AG09319 (cell line): ENCODE measurements around the gene ABCC1.

Experiments
- DNase-seq: peaks from one replicate; pipeline ENCODE4 v3.0.0-alpha.2; 2010; ENCODE audit warnings: low read depth; ENCODE audit errors: extremely low read depth
- TF ChIP-seq, protein P1 (sequence below): IDR thresholded peaks from 2 replicates; pipeline ENCODE4 v1.5.1; 2011; ENCODE audit warnings: low read depth, mild to moderate bottlenecking, inconsistent platforms, low read length, moderate library complexity

ABCC1 gene

DNA sequence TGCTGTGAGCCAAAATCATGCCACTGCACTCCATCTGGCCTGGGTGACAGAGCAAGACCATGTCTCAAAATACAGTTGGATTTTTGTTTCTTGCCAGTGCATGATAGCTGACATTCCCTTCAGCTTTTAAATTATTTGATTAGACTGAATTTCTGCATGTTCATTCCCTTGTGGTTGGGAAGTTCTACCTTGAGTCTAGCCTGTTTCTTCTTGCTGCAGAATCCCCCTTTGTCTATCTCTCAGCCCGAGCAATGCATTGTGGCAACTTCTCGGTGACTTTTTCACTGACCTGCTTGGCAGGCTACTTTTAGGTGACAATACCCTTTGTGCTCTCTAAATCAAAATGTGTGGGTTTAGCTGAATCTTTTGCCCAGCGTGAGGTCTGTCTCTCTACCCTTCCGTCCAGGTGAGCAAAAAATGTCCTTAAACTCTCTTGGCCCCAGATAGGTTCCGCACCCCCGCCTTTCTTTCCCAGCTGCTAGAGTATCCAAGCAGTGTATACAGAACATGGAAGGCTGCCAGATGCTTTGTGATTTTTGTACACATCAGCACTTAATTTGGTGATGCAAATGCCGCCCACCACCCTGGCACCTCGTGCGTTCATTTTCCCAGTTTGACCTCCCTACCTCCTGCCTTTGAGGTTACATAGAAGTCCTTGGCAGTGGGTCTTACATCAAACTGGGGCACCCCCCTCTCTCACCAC is 143.7 kb downstream of the ABCC1 start:
- TF ChIP-seq, protein P1, sequence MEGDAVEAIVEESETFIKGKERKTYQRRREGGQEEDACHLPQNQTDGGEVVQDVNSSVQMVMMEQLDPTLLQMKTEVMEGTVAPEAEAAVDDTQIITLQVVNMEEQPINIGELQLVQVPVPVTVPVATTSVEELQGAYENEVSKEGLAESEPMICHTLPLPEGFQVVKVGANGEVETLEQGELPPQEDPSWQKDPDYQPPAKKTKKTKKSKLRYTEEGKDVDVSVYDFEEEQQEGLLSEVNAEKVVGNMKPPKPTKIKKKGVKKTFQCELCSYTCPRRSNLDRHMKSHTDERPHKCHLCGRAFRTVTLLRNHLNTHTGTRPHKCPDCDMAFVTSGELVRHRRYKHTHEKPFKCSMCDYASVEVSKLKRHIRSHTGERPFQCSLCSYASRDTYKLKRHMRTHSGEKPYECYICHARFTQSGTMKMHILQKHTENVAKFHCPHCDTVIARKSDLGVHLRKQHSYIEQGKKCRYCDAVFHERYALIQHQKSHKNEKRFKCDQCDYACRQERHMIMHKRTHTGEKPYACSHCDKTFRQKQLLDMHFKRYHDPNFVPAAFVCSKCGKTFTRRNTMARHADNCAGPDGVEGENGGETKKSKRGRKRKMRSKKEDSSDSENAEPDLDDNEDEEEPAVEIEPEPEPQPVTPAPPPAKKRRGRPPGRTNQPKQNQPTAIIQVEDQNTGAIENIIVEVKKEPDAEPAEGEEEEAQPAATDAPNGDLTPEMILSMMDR: no peak
- no peak for DNase-seq

DNA sequence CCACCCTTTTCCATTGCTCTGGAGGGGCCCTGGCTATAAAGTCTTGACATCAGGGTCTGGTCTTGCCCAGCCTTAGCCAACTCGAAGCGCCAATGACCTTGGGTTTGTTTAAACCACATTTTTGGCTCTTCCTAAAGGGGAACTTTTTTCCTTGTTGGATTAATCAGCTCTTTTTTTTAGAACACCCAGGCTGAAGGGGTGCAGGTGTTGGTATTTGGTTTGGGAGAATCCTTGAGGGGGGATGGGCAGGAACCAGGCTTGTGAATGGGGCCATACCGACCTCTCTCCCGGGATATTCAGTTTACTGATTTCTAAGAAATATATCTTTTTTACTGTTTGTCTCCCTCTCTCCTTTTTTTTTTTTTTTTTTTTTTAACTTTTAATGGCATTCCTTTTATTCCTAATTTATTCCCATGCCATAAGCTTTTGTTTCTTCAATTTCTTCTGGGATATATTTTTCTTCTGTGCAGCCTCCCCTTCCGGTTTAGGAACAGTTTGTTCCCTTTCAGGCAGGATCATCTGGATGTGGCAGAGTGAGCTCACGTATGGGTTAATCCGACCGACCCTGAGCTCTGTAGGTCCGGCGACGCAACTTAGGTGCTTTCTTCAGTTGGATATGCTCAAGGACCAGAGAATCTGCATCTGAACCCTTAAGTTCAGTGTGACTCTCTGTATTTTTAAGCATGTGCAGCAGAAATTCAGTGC is 144.4 kb downstream of the ABCC1 start:
- no peak for DNase-seq
- TF ChIP-seq, protein P1: no peak

DNA sequence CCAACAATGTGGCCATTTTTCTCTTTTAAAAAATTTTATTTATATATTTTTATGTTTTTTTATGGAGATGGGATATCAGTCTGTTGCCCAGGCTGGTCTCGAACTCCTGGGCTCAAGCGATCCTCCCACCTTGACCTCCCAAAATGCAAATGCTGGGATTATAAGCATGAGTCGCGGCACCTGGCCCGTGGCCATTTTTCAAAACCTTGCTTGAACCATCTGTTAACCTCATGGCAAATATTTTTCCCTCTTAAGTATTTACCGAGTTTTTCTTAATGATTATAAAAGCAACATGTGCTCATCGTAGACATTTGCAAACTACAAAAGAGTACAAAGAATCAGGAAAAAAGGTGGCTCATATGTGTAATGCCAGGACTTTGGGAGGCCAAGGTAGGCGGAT is 146.2 kb downstream of the ABCC1 start:
- DNase-seq: no peak
- TF ChIP-seq, protein P1: no peak

DNA sequence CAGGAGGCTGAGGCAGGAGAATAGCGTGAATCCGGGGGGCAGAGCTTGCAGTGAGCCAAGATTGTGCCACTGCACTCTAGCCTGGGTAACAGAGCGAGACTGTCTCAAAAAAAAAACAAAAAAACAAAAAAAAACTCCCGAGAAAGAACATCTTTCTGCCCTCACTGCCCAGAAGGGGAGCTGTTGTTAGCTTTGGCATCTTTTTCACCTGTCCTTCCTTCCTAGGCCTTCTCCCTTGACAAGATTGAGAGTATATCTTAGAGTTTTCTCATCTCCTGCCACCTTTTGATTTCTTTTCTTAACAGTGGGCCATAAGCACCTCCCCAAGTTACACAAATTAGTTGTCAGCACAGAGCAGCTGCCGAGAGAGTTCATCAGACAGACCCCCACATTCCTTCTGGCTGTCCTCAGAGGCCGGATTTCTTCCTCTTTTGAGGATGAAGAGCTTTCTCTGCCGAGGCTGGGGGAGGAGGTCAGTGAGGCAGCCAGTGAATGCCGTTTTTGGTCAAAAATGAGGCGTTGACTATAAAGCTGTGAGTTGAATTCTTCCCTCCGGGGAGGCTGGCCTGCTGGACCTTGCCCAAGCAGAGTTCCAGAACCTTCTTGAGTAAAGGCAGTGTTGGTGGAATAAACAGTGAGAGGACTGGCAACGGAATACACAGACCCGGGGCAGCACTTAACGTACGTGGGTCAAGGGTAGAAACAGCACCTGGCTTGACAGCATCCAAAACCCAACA is 146.9 kb downstream of the ABCC1 start:
- DNase-seq: no peak
- TF ChIP-seq, protein P1: peak; percentile 27; the same call in 1 of the 2 replicates

DNA sequence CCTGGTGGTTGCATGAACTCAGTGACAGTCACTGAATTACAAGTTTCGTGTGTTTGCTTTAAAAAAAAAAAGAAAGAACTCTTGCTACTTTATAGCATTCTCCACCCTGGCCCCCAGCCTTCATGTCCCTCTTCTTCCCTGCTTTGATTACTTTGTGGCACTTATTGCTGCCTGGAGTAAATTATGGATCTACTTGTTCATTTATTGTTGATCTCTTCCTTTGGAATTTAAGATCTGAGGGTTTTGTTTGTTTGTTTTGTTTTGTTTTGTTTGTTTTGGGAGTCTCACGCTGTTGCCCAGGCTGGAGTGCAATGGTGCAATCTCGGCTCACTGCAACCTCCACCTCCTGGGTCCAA is 147.4 kb downstream of the ABCC1 start:
- TF ChIP-seq, protein P1: no peak

DNA sequence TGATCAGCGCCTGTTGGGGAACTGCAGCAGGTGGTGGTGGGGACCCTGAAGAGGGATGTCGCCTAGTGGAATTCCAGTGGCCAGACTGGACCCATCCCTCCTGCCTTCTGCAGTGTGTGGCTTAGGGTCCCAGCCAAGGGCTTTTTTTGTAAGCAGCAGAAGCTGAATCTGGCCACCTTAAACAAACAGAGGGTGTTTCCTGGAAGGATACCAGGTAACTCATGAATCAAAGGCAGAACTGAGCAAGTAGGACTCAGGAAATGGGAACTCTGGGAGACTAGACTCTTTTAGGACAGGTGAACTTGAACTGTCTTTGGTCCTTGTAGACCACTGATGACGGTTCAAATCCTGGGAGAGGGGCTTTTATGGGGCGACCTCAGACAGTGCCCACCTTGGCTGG is 149.9 kb downstream of the ABCC1 start:
- DNase-seq: no peak
- TF ChIP-seq, protein P1: no peak

More for the DNA sequence above, 147.4 kb downstream of the ABCC1 start:
- DNase-seq: no peak

DNA sequence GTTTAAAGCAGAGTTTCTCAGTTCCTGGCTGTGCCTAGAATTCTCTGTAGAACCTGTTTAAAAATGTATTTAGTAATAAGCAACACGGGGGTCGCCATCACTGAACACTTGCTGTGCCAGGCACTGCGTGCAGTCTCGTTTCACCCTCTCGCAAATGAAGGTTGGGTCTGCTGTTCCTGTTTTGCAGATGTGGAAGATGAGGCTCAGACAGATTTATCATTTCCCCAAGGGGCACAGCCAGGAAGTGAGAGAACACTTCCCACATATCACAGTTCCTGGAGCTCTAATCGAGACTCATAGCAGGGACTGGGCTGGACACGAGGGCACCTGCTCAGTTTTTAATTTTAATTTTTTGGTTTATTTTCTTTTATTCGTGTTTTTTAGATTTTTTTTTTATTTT is 151.2 kb downstream of the ABCC1 start:
- TF ChIP-seq, protein P1: no peak
- no peak for DNase-seq
